ENCODE measurements around the gene ATP2A1. TPM values are rescaled to one million over a fixed set of nuclear protein-coding genes. Genes with fewer than 3 reads are reported as not detected.
A peak's percentile ranks its signal among the peaks of the same experiment; 100 is the strongest.

The ATP2A1 gene
- total RNA-seq, 1 donor from 2014 or later = 0.64 TPM

DNA sequence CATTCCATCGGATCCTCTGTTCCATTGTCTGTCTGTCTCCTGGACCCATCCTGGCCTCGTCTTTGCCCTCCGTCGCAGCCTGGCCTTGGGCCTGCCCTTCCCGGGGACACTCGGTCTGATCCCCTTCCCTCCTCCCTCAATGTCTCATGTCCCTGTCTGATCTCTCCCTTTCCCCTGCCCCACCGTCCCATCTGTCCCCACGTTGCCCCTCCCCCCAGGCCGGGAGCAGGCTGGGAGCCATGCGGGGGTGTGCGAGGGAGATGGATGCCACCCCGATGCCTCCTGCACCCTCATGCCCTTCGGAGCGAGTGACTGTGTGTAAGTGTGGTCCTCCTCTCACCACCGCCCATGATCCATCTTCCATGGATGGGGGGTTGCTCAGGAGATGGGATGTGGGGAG, 5.3 kb upstream of the ATP2A1 start:
- no peak for DNase-seq (ENCODE audit: extremely low spot score, unreplicated experiment)
- Mint-ChIP-seq H3K4me3 (ENCODE audit: unreplicated experiment) (no peak overlapping the region), H3K4me1 (ENCODE audit: unreplicated experiment) (peaks cover 3% of the 10 kb centered on the region), H3K36me3 (ENCODE audit: unreplicated experiment) (peaks cover 24% of the 10 kb centered on the region), H3K27me3 (ENCODE audit: unreplicated experiment) (no peaks in the 10 kb centered on the region), H3K27ac (ENCODE audit: unreplicated experiment) (no peak overlapping the region), H3K9me3 (ENCODE audit: unreplicated experiment) (no peaks in the 10 kb centered on the region)
- TF ChIP-seq, protein P1, sequence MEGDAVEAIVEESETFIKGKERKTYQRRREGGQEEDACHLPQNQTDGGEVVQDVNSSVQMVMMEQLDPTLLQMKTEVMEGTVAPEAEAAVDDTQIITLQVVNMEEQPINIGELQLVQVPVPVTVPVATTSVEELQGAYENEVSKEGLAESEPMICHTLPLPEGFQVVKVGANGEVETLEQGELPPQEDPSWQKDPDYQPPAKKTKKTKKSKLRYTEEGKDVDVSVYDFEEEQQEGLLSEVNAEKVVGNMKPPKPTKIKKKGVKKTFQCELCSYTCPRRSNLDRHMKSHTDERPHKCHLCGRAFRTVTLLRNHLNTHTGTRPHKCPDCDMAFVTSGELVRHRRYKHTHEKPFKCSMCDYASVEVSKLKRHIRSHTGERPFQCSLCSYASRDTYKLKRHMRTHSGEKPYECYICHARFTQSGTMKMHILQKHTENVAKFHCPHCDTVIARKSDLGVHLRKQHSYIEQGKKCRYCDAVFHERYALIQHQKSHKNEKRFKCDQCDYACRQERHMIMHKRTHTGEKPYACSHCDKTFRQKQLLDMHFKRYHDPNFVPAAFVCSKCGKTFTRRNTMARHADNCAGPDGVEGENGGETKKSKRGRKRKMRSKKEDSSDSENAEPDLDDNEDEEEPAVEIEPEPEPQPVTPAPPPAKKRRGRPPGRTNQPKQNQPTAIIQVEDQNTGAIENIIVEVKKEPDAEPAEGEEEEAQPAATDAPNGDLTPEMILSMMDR (IDR thresholded peaks at IDR 0.05) = no peak

DNA sequence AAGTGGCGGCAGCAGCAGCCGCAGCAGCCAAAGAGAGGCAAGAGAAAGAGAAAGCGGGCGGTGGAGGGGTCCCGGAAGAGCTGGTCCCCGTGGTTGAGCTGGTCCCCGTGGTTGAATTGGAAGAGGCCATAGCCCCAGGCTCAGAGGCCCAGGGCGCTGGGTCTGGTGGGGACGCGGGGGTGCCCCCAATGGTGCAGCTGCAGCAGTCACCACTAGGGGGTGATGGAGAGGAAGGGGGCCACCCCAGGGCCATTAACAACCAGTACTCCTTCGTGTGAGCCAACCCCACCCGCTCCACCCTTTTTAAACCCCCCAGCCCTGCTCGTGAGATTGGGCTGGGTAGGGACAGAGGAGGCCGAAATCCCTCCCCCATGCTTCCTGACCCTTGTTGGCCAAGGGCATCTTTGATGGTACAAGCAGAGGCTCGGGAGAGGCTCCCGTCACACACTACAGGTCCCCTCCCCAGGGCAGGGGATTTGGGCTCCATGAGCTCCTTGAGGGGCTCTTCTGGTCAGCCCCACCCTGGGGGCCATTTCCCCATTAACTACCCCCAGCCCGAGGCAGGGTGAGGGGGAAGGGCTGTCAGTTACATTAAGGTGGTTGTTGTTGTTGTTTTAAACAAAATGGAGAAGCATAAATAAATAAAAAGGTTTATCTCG, 4.6 kb upstream of the ATP2A1 start:
- Mint-ChIP-seq H3K9me3 (ENCODE audit: unreplicated experiment) (no peaks in the 10 kb centered on the region), H3K27ac (ENCODE audit: unreplicated experiment) (no peak overlapping the region), H3K4me3 (ENCODE audit: unreplicated experiment) (no peak overlapping the region), H3K27me3 (ENCODE audit: unreplicated experiment) (no peaks in the 10 kb centered on the region), H3K36me3 (ENCODE audit: unreplicated experiment) (peaks cover 23% of the 10 kb centered on the region), H3K4me1 (ENCODE audit: unreplicated experiment) (peaks cover 3% of the 10 kb centered on the region)
- no peak for DNase-seq (ENCODE audit: extremely low spot score, unreplicated experiment)
- TF ChIP-seq, protein P1 (IDR thresholded peaks at IDR 0.05) = peak; percentile 57

DNA sequence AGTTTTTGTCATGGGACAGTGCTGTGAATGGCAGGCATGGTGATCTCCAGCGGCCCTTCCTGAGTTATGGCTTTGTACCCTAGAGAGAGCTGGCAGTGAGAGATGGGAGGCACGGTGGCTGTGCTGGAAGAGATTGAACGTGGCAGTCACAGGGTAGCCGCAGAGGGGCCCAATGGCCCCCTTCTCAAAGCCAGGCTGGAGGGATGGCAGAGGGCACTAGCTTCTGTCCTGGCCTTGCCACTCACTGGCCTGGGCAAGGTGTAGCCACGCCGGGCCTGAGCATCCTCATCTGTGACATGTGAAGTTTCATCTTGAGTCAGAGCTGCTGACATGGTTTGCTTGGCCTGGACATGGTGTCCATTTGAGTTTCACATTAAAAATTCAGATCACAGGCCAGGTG, 3.9 kb upstream of the ATP2A1 start:
- Mint-ChIP-seq H3K4me3 (ENCODE audit: unreplicated experiment) (no peak overlapping the region), H3K4me1 (ENCODE audit: unreplicated experiment) (peaks cover 6% of the 10 kb centered on the region), H3K9me3 (ENCODE audit: unreplicated experiment) (no peaks in the 10 kb centered on the region), H3K36me3 (ENCODE audit: unreplicated experiment) (peaks cover 17% of the 10 kb centered on the region), H3K27ac (ENCODE audit: unreplicated experiment) (no peak overlapping the region), H3K27me3 (ENCODE audit: unreplicated experiment) (no peaks in the 10 kb centered on the region)
- TF ChIP-seq, protein P1 (IDR thresholded peaks at IDR 0.05) = no peak
- DNase-seq (ENCODE audit: extremely low spot score, unreplicated experiment) = no peak

DNA sequence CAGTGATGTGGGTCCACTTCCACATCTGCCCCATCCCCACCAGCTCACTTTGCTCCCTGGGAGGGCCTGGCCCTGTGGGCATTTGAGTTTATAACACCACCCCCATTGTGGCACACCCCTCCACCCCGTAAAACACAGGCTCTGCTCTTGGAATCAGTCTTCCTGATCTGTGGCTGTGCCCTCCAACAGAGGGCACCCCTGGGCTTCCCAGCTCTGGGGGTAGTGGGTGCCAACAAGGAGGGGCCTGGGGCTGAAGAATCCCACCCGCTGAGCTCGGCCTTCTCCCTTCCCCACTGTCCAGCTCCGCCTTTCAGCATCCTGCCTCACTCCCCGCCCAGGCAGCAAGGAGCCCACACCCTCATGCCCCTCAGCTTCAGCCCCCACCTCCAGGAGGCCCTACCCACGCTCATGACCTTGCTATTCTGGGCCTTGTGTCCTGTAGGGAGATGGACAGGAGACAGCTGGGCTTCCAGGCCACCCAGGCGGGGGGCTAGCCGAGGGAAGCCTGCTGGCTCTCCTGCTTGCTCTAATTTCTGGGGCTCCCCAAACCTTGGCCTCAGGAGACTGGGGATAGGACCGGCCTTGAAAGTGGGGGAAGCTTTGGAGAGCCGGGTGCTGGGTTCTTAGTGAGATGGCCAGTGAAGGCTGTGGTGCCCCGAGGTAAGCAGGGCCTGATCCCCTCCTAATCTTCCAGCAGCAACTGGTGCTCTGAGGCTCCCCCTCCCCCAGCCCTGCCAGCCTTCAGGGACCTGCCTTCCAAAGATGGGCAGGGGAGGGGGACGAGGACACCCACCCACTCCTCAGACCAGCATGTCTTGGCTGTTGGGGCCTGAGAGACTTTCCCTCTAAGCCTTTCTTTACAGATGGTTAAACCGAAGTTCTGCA, 2.9 kb upstream of the ATP2A1 start:
- peaks cover 7% of the 10 kb centered on the region for H3K36me3 Mint-ChIP-seq (ENCODE audit: unreplicated experiment)
- H3K4me1 Mint-ChIP-seq (ENCODE audit: unreplicated experiment) = peaks cover 9% of the 10 kb centered on the region
- DNase-seq (ENCODE audit: extremely low spot score, unreplicated experiment) = no peak
- H3K4me3 Mint-ChIP-seq (ENCODE audit: unreplicated experiment) = no peak overlapping the region
- no peaks in the 10 kb centered on the region for H3K27me3 Mint-ChIP-seq (ENCODE audit: unreplicated experiment)
- TF ChIP-seq, protein P1 (IDR thresholded peaks at IDR 0.05) = no peak
- H3K9me3 Mint-ChIP-seq (ENCODE audit: unreplicated experiment) = no peaks in the 10 kb centered on the region
- no peak overlapping the region for H3K27ac Mint-ChIP-seq (ENCODE audit: unreplicated experiment)

DNA sequence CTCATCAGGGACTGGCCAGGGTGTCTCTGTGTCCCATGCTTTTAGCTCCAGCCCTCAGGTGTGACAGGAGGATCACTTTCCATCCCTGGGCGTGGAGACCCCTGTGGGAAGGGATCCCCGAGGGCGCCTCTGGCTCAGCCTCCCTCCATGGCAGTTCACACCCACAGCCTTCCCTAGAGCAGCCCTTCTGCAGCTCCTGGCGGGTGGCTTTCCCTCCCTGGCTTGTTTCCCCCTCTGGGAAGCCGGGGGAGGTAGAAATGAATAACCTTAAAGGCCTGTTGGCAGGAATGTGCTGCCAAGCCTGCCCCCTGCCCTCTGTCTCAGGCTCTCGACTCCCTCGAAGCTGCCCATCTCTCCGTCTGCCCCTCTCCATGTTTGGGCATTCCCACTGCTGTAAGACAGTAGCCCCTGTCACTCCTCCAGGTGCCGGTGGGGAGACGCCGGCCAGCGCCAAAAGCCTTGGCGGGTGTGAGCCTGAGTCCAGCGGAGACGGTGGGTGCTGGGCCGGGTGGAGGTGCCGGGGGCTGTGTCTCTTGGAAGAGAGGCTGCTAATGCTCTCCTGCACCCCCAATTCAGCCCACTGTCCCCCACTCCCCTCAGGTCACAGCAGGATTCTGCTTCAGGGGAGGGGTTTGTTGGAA, 2.1 kb upstream of the ATP2A1 start:
- H3K4me1 Mint-ChIP-seq (ENCODE audit: unreplicated experiment) = peaks cover 14% of the 10 kb centered on the region
- H3K27ac Mint-ChIP-seq (ENCODE audit: unreplicated experiment) = no peak overlapping the region
- no peaks in the 10 kb centered on the region for H3K9me3 Mint-ChIP-seq (ENCODE audit: unreplicated experiment)
- peaks cover 7% of the 10 kb centered on the region for H3K36me3 Mint-ChIP-seq (ENCODE audit: unreplicated experiment)
- no peak for DNase-seq (ENCODE audit: extremely low spot score, unreplicated experiment)
- H3K27me3 Mint-ChIP-seq (ENCODE audit: unreplicated experiment) = no peaks in the 10 kb centered on the region
- TF ChIP-seq, protein P1 (IDR thresholded peaks at IDR 0.05) = no peak
- H3K4me3 Mint-ChIP-seq (ENCODE audit: unreplicated experiment) = no peak overlapping the region

Measured in osteocyte (in vitro differentiated cells).